ENCODE measurements around the gene CARD10. TPM values are rescaled to one million over a fixed set of nuclear protein-coding genes. Genes with fewer than 3 reads are reported as not detected.

The CARD10 gene
- total RNA-seq: 51.3 and 56.4 TPM in 2 replicates

GRCh38 chr22:37519268-37520195 lies at the start of gene CARD10:
Gene CARD10 (minus strand): TSS chr22:37519415. CDS start chr22:37519200, 215 bp downstream.

DNA sequence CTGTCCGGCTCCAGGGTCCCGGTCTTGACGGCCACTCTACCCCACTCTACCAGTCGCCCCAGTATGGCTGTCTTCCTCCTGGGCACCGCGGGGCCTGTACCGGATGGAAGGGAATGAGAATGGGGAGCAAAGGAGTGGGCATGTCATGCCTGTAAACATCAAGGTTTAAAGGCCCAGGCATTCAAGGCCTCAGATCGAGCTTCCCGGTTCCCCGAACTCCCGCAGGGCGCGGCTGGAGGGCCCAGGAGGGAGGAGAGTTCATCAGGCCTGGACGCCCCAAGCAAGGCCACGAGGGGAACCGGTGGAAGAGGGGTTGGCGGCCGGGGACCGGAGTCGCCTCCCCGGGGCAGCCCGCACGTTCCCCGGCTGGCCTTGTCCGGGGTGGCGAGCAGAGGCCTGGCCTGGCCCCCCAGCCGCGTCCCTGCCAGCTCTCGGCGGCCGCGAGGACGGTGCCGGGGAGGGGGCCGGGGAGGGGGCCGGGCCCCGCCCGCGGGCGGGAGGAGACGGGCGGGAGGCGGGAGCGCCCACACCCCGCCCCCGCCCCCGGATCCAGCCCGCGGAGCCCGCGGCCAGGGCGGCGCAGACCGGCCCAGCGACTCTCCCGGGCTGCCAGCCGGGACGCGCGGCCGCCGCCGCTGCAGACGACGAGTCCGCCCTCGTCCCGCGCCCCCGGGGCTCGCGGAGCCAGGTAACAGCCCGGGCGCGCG lies 40.8 kb upstream of the CARD10 start, which contains the start of gene CDC42EP1:
Gene CDC42EP1 (plus strand): TSS at position 580 of the 707 bp plus-strand sequence. CDS start 5,870 bp downstream, outside the sequence.

GRCh38 chr22:37486224-37486845 lies 32.9 kb downstream of the CARD10 start, which contains the start of gene MFNG:
Gene MFNG (minus strand): TSS chr22:37486384. CDS start chr22:37486177, 207 bp downstream.

Other genes with a start within 250 kb of the CARD10 start
- 0.65 TPM in 1 of 2 replicates, not detected in the other for gene CYTH4, start 236.9 kb downstream of the CARD10 start, total RNA-seq
- 9.0 and 20.5 TPM in 2 replicates for gene ELFN2, start 91.9 kb downstream of the CARD10 start, total RNA-seq
- 0.16 and 1.5 TPM in 2 replicates for gene MFNG, start 33.0 kb downstream of the CARD10 start, total RNA-seq
- gene CDC42EP1, start 41.1 kb upstream of the CARD10 start, total RNA-seq: 138 and 149 TPM in 2 replicates
- gene LGALS2, start 60.7 kb upstream of the CARD10 start, total RNA-seq: 0.89 TPM in 1 of 2 replicates, not detected in the other
- 43.2 and 54.6 TPM in 2 replicates for gene GGA1, start 89.4 kb upstream of the CARD10 start, total RNA-seq
- 13.4 and 14.8 TPM in 2 replicates for gene SH3BP1, start 120.3 kb upstream of the CARD10 start, total RNA-seq
- gene PDXP, start 139.3 kb upstream of the CARD10 start, total RNA-seq: 17.2 and 23.8 TPM in 2 replicates
- gene LGALS1, start 156.2 kb upstream of the CARD10 start, total RNA-seq: 1,545 and 4,007 TPM in 2 replicates
- gene NOL12, start 166.9 kb upstream of the CARD10 start, total RNA-seq: 24.7 and 32.1 TPM in 2 replicates
- gene TRIOBP, start 177.6 kb upstream of the CARD10 start, total RNA-seq: 86.2 and 106 TPM in 2 replicates

Measured in mesangial cell (primary cell).